Neural progenitor cell (in vitro differentiated cells): Measurements from ENCODE around the gene PEX7. TPM values are rescaled to one million over a fixed set of nuclear protein-coding genes. Genes with fewer than 3 reads are reported as not detected.

Experiments
- DNase-seq: peaks from one replicate; pipeline ENCODE4 v3.0.0-alpha.2; 2016; ENCODE audit warnings: low spot score
- H2AFZ ChIP-seq: fragments of 200-600 bp; sonication (generic); replicated peaks from 2 replicates; pipeline ENCODE4 v1.6.1; 2016; ENCODE audit warnings: antibody characterized with exemption
- H3F3A ChIP-seq: fragments of 200-600 bp; sonication (generic); 2 replicates; pipeline ENCODE4 v1.6.1; 2016; ENCODE audit warnings: antibody characterized with exemption, low read depth
- H3K27ac ChIP-seq: fragments of 200-600 bp; sonication (generic); 2 replicates; pipeline ENCODE4 v1.5.1; 2016; ENCODE audit warnings: mild to moderate bottlenecking
- H3K27me3 ChIP-seq: fragments of 200-600 bp; sonication (generic); 2 replicates; pipeline ENCODE4 v1.6.1; 2016; ENCODE audit warnings: mild to moderate bottlenecking, moderate library complexity
- H3K36me3 ChIP-seq: fragments of 200-600 bp; sonication (generic); 2 replicates; pipeline ENCODE4 v1.5.1; 2016
- H3K4me1 ChIP-seq: fragments of 200-600 bp; sonication (generic); 2 replicates; pipeline ENCODE4 v1.6.1; 2016; ENCODE audit warnings: mixed run types
- H3K4me2 ChIP-seq: fragments of 200-600 bp; sonication (generic); 2 replicates; pipeline ENCODE4 v1.6.1; 2016
- H3K4me3 ChIP-seq: fragments of 200-600 bp; sonication (generic); 2 replicates; pipeline ENCODE4 v1.5.1; 2016
- H3K79me2 ChIP-seq: fragments of 200-600 bp; sonication (generic); 2 replicates; pipeline ENCODE4 v1.6.1; 2016; ENCODE audit warnings: low read depth
- H3K9ac ChIP-seq: fragments of 200-600 bp; sonication (generic); 2 replicates; pipeline ENCODE4 v1.6.1; 2016
- H3K9me3 ChIP-seq: fragments of 200-600 bp; sonication (generic); 2 replicates; pipeline ENCODE4 v1.5.1; 2016; ENCODE audit warnings: low read depth
- H4K20me1 ChIP-seq: fragments of 200-600 bp; sonication (generic); 2 replicates; pipeline ENCODE4 v1.6.1; 2016; ENCODE audit warnings: low read depth
- H3K27ac Mint-ChIP-seq: 3 replicates; pipeline ENCODE4 v1.8.0; 2021; ENCODE audit warnings: mixed read lengths
- H3K27me3 Mint-ChIP-seq: 2 replicates; pipeline ENCODE4 v1.8.0; 2022; ENCODE audit warnings: low read depth, mild to moderate bottlenecking, inconsistent platforms, moderate library complexity, mixed read lengths; ENCODE audit not compliant: insufficient read depth
- H3K36me3 Mint-ChIP-seq: 3 replicates; pipeline ENCODE4 v1.8.0; 2021; ENCODE audit warnings: mixed read lengths
- H3K4me1 Mint-ChIP-seq: 3 replicates; pipeline ENCODE4 v1.8.0; 2021; ENCODE audit warnings: mixed read lengths
- H3K4me3 Mint-ChIP-seq: 3 replicates; pipeline ENCODE4 v1.8.0; 2021; ENCODE audit warnings: mild to moderate bottlenecking, moderate library complexity, mixed read lengths
- H3K9me3 Mint-ChIP-seq: 3 replicates; pipeline ENCODE4 v1.8.0; 2020; ENCODE audit warnings: mixed read lengths
- CTCF ChIP-seq: fragments of 200-600 bp; sonication (generic); IDR thresholded peaks from 2 replicates; pipeline ENCODE4 v1.5.1; 2017; ENCODE audit warnings: antibody characterized with exemption, mild to moderate bottlenecking
- EZH2 ChIP-seq: fragments of 200-600 bp; sonication (generic); IDR thresholded peaks from 2 replicates; pipeline ENCODE4 v1.6.1; 2017; ENCODE audit warnings: antibody characterized with exemption, mild to moderate bottlenecking, moderate library complexity
- EZH2phosphoT487 ChIP-seq: fragments of 200-600 bp; sonication (generic); IDR thresholded peaks from 2 replicates; pipeline ENCODE4 v1.6.1; 2017; ENCODE audit warnings: antibody characterized with exemption
- total RNA-seq: library from RNA; depleted of rRNA; stranded (reverse); fragments of >200 nt; gene quantifications from 2 replicates; pipeline ENCODE4 v1.2.3, GENCODE V29; 2015; ENCODE audit warnings: low replicate concordance

PEX7 gene
- total RNA-seq, 1 donor from 2014 or later, result 16.9 TPM

- H3K79me2 ChIP-seq, result peaks cover 6% of the 10 kb centered on the region
- H3K4me1 Mint-ChIP-seq, result peaks cover 9% of the 10 kb centered on the region
- H3K4me3 Mint-ChIP-seq, result peak overlapping the region; percentile 86
- peak overlapping the region; percentile 74 for H3K4me3 ChIP-seq
- no peak for DNase-seq
- H3K27ac ChIP-seq, result no peak overlapping the region
- peaks cover 25% of the 10 kb centered on the region for H3K36me3 Mint-ChIP-seq
- H3F3A ChIP-seq, result no peaks in the 10 kb centered on the region
- H4K20me1 ChIP-seq, result no peaks in the 10 kb centered on the region
- H3K36me3 ChIP-seq, result no peaks in the 10 kb centered on the region
- peak overlapping the region; percentile 91 for H2AFZ ChIP-seq
- peaks cover 11% of the 10 kb centered on the region for H3K27me3 ChIP-seq
- no peaks in the 10 kb centered on the region for H3K9me3 ChIP-seq
- TF ChIP-seq EZH2, result no peak
- TF ChIP-seq CTCF, result no peak
- TF ChIP-seq EZH2phosphoT487, result no peak
- H3K4me2 ChIP-seq, result peak overlapping the region; percentile 79
- peak overlapping the region; percentile 81 for H3K27ac Mint-ChIP-seq
- no peaks in the 10 kb centered on the region for H3K9me3 Mint-ChIP-seq
- H3K27me3 Mint-ChIP-seq, result peaks cover 2% of the 10 kb centered on the region
- no peak overlapping the region for H3K9ac ChIP-seq
- H3K4me1 ChIP-seq, result no peaks in the 10 kb centered on the region
Measured at GRCh38 chr6:136823128-136823660, 802 bp downstream of the PEX7 start.

GRCh38 chr6:136826216-136826615 lies 3.8 kb downstream of the PEX7 start:
- Histone ChIP-seq H4K20me1 (no peaks in the 10 kb centered on the region), H3F3A (no peaks in the 10 kb centered on the region), H3K27ac (no peak overlapping the region), H3K79me2 (peaks cover 6% of the 10 kb centered on the region), H2AFZ (no peak overlapping the region), H3K27me3 (no peaks in the 10 kb centered on the region), H3K4me1 (no peaks in the 10 kb centered on the region), H3K4me2 (no peak overlapping the region), H3K9ac (no peak overlapping the region), H3K4me3 (no peak overlapping the region), H3K36me3 (peaks cover 20% of the 10 kb centered on the region), H3K9me3 (peaks cover 7% of the 10 kb centered on the region)
- Mint-ChIP-seq H3K36me3 (peaks cover 52% of the 10 kb centered on the region), H3K27ac (no peak overlapping the region), H3K4me1 (peaks cover 15% of the 10 kb centered on the region), H3K9me3 (peaks cover 12% of the 10 kb centered on the region), H3K4me3 (no peak overlapping the region), H3K27me3 (peaks cover 2% of the 10 kb centered on the region)
- DNase-seq, result no peak
- TF ChIP-seq EZH2phosphoT487 (no peak), CTCF (no peak), EZH2 (no peak)

GRCh38 chr6:136831873-136832562 lies 9.6 kb downstream of the PEX7 start:
- H3K36me3 Mint-ChIP-seq, result peaks cover 65% of the 10 kb centered on the region
- peaks cover 6% of the 10 kb centered on the region for H3K4me1 Mint-ChIP-seq

More at GRCh38 chr6:136831873-136832562, 9.6 kb downstream of the PEX7 start:
- Histone ChIP-seq H3K9ac (no peak overlapping the region), H3K4me1 (no peaks in the 10 kb centered on the region), H2AFZ (no peak overlapping the region), H3K9me3 (peaks cover 10% of the 10 kb centered on the region), H3K4me2 (no peak overlapping the region), H3K27me3 (no peaks in the 10 kb centered on the region), H3K27ac (no peak overlapping the region), H3K36me3 (peaks cover 20% of the 10 kb centered on the region), H3K79me2 (no peaks in the 10 kb centered on the region), H3F3A (no peaks in the 10 kb centered on the region), H4K20me1 (no peaks in the 10 kb centered on the region), H3K4me3 (no peak overlapping the region)
- DNase-seq, result no peak
- TF ChIP-seq EZH2 (no peak), CTCF (no peak), EZH2phosphoT487 (no peak)
- H3K9me3 Mint-ChIP-seq, result peaks cover 35% of the 10 kb centered on the region
- H3K27ac Mint-ChIP-seq, result no peak overlapping the region
- no peak overlapping the region for H3K4me3 Mint-ChIP-seq
- no peaks in the 10 kb centered on the region for H3K27me3 Mint-ChIP-seq
